H1 (cell line): ENCODE results near the gene MYBPC3. TPM values are rescaled to one million over a fixed set of nuclear protein-coding genes. Genes with fewer than 3 reads are reported as not detected.

Experiments
- CTCF ChIA-PET: fragments of 300-600 bp; sonication (Branson Sonifier 250); formaldehyde crosslinking; loops from one replicate; lab custom pipeline; 2021; ENCODE audit not compliant: partially characterized antibody; lab: Charles Lee
- POLR2A ChIA-PET: fragments of 300-600 bp; sonication (Branson Sonifier 250); formaldehyde crosslinking; loops from one replicate; lab custom pipeline; 2021; ENCODE audit warnings: inconsistent platforms; ENCODE audit not compliant: partially characterized antibody; lab: Charles Lee
- DNase-seq, 2 experiments: peaks; one replicate each; pipeline versions ENCODE4 v3.0.0 to v3.0.0-alpha.2; 2010 to 2022; ENCODE audit warnings: low spot score in 2 of 2, low read depth in 1 of 2, mixed read lengths in 1 of 2
- FAIRE-seq: peaks from 2 replicates; lab custom pipeline; 2011; peaks lifted over from hg19 to GRCh38; lab: Jason Lieb, UNC
- H2AFZ ChIP-seq: 2 replicates; pipeline ENCODE4 v1.8.1; 2012; ENCODE audit warnings: low read length, inconsistent platforms
- H2AK5ac ChIP-seq: 2 replicates; pipeline ENCODE4 v1.6.1; 2013; ENCODE audit warnings: low read depth, low read length
- H2BK120ac ChIP-seq: replicated peaks from 2 replicates; pipeline ENCODE3; 2013; ENCODE audit warnings: low read depth, low read length, inconsistent platforms
- H2BK12ac ChIP-seq: 2 replicates; pipeline ENCODE4 v1.6.1; 2013; ENCODE audit warnings: low read depth, low read length
- H2BK15ac ChIP-seq: 2 replicates; pipeline ENCODE4 v1.6.1; 2013; ENCODE audit warnings: low read length
- H2BK20ac ChIP-seq: 2 replicates; pipeline ENCODE4 v1.6.1; 2013; ENCODE audit warnings: low read length
- H2BK5ac ChIP-seq: 2 replicates; pipeline ENCODE4 v1.6.1; 2013; ENCODE audit warnings: low read depth, low read length
- H3K14ac ChIP-seq: 2 replicates; pipeline ENCODE4 v1.6.1; 2013; ENCODE audit warnings: inconsistent platforms; ENCODE audit not compliant: insufficient read length
- H3K18ac ChIP-seq: 2 replicates; pipeline ENCODE4 v1.6.1; 2013; ENCODE audit warnings: low read length; ENCODE audit errors: extremely low read depth
- H3K23ac ChIP-seq: 2 replicates; pipeline ENCODE4 v1.6.1; 2013; ENCODE audit warnings: inconsistent platforms; ENCODE audit not compliant: insufficient read length
- H3K23me2 ChIP-seq: 2 replicates; pipeline ENCODE4 v1.6.1; 2013; ENCODE audit warnings: low read depth, low read length
- H3K27ac ChIP-seq: 2 replicates; pipeline ENCODE4 v1.6.1; 2011; ENCODE audit warnings: low read depth, low read length, inconsistent platforms
- H3K27me3 ChIP-seq, 4 experiments: replicated peaks in 1 of 4; 1 replicate in 1 of 4; 2 replicates in 3 of 4; pipeline versions ENCODE4 v1.6.1 to v1.8.1; 2011 to 2013; ENCODE audit warnings: low read length in 3 of 4, mild to moderate bottlenecking in 3 of 4, inconsistent platforms in 2 of 4, mixed read lengths in 2 of 4, moderate library complexity in 1 of 4; ENCODE audit not compliant: control insufficient read depth in 3 of 4, insufficient read depth in 3 of 4; ENCODE audit errors: extremely low read depth in 1 of 4
- H3K36me3 ChIP-seq, 4 experiments: 2 replicates each; pipeline versions ENCODE4 v1.6.1 to v1.8.1; 2011 to 2013; ENCODE audit warnings: mild to moderate bottlenecking in 4 of 4, low read length in 3 of 4, moderate library complexity in 2 of 4, control low read depth in 1 of 4, inconsistent platforms in 1 of 4; ENCODE audit not compliant: insufficient read depth in 4 of 4, control insufficient read depth in 2 of 4
- H3K4ac ChIP-seq: replicated peaks from 2 replicates; pipeline ENCODE3; 2013; ENCODE audit warnings: low read length, low read depth, mixed read lengths, inconsistent platforms; ENCODE audit not compliant: insufficient read length
- H3K4me1 ChIP-seq, 4 experiments: replicated peaks in 1 of 4; 1 replicate in 1 of 4; 2 replicates in 3 of 4; pipeline versions ENCODE4 v1.6.1 to v1.8.1; 2011 to 2013; ENCODE audit warnings: low read length in 3 of 4, inconsistent platforms in 2 of 4, mixed read lengths in 1 of 4; ENCODE audit not compliant: insufficient read depth in 4 of 4, control insufficient read depth in 3 of 4
- H3K4me2 ChIP-seq, 2 experiments: 2 replicates each; pipeline versions ENCODE4 v1.6.1 to v1.8.1; 2011 to 2013; ENCODE audit warnings: low read depth in 2 of 2, low read length in 2 of 2, control low read depth in 1 of 2, inconsistent platforms in 1 of 2, mild to moderate bottlenecking in 1 of 2; ENCODE audit not compliant: insufficient read depth in 1 of 2
- H3K4me3 ChIP-seq, 4 experiments: fragments of 200-600, 300-600 bp in 1 of 4; sonication (generic), shearing (Covaris generic), sonication (Bioruptor Twin) in 1 of 4; 2 replicates each; pipeline versions ENCODE4 v1.5.1 to v1.8.1; 2011 to 2016; ENCODE audit warnings: low read length in 4 of 4, low read depth in 3 of 4, control low read depth in 2 of 4, inconsistent platforms in 2 of 4, mild to moderate bottlenecking in 2 of 4, mixed read lengths in 1 of 4, moderate library complexity in 1 of 4; ENCODE audit not compliant: insufficient read depth in 2 of 4; ENCODE audit errors: extremely low read depth in 1 of 4
- H3K56ac ChIP-seq: replicated peaks from 2 replicates; pipeline ENCODE3; 2013; ENCODE audit warnings: low read depth, mild to moderate bottlenecking, mixed read lengths, low read length, inconsistent platforms; ENCODE audit not compliant: insufficient read length
- H3K79me1 ChIP-seq: 2 replicates; pipeline ENCODE4 v1.6.1; 2013; ENCODE audit warnings: low read depth, low read length, control low read depth
- H3K79me2 ChIP-seq, 2 experiments: 2 replicates each; pipeline versions ENCODE4 v1.6.1 to v1.8.1; 2012 to 2013; ENCODE audit warnings: low read length in 2 of 2, mild to moderate bottlenecking in 2 of 2, inconsistent platforms in 1 of 2; ENCODE audit not compliant: insufficient read depth in 2 of 2, control insufficient read depth in 1 of 2
- H3K9ac ChIP-seq, 4 experiments: replicated peaks in 1 of 4; 1 replicate in 1 of 4; 2 replicates in 3 of 4; pipeline versions ENCODE4 v1.6.1 to v1.8.1; 2011 to 2013; ENCODE audit warnings: low read depth in 3 of 4, low read length in 3 of 4, control low read depth in 2 of 4, mild to moderate bottlenecking in 2 of 4, moderate library complexity in 2 of 4, inconsistent platforms in 1 of 4; ENCODE audit errors: extremely low read depth in 1 of 4
- H3K9me3 ChIP-seq, 2 experiments: 2 replicates each; pipeline versions ENCODE4 v1.6.1 to v1.8.1; 2012 to 2013; ENCODE audit warnings: mild to moderate bottlenecking in 2 of 2, moderate library complexity in 2 of 2, control low read depth in 1 of 2, inconsistent platforms in 1 of 2, low read depth in 1 of 2, low read length in 1 of 2, mixed read lengths in 1 of 2; ENCODE audit not compliant: insufficient read depth in 2 of 2
- H4K20me1 ChIP-seq, 2 experiments: replicated peaks in 1 of 2; 2 replicates each; pipeline versions ENCODE3 to v1.8.1; 2011 to 2013; ENCODE audit warnings: inconsistent platforms in 2 of 2, low read length in 2 of 2, mild to moderate bottlenecking in 1 of 2; ENCODE audit not compliant: insufficient read depth in 2 of 2, control insufficient read depth in 1 of 2
- H4K5ac ChIP-seq: 2 replicates; pipeline ENCODE4 v1.6.1; 2013; ENCODE audit warnings: low read length, low read depth, mixed read lengths, inconsistent platforms; ENCODE audit not compliant: insufficient read length
- H4K8ac ChIP-seq: 2 replicates; pipeline ENCODE4 v1.8.0; 2013; ENCODE audit warnings: mild to moderate bottlenecking, moderate library complexity, low read length, inconsistent platforms; ENCODE audit not compliant: insufficient read depth; ENCODE audit errors: extremely low read depth
- H4K91ac ChIP-seq: replicated peaks from 2 replicates; pipeline ENCODE3; 2013; ENCODE audit warnings: low read length, mixed read lengths, inconsistent platforms; ENCODE audit not compliant: insufficient read length
- BRCA1 ChIP-seq: IDR thresholded peaks from 2 replicates; pipeline ENCODE4 v1.6.1; 2012; ENCODE audit warnings: low read depth, low read length, improper control_type of control experiment
- CBX5 ChIP-seq: fragments of 300-800, 300-1000 bp; sonication (generic); IDR thresholded peaks from 2 replicates; pipeline ENCODE4 v1.7.1; 2016; ENCODE audit warnings: antibody characterized with exemption, low read length, low read depth
- JUN ChIP-seq: IDR thresholded peaks from 2 replicates; pipeline ENCODE4 v1.6.1; 2011; ENCODE audit warnings: low read depth, mild to moderate bottlenecking, improper control_type of control experiment, low read length
- PHF8 ChIP-seq: fragments of 200-600 bp; sonication (generic); conservative IDR thresholded peaks from 2 replicates; pipeline ENCODE4 v1.7.1; 2012; ENCODE audit warnings: low read depth, mild to moderate bottlenecking, inconsistent platforms, low read length, moderate library complexity
- WGBS, 2 experiments: shearing (Covaris generic) in 1 of 2; methylation state at CpG; one replicate each; pipeline versions ENCODE4 v1.1.6 to v1.1.7; 2013 to 2015; ENCODE audit warnings: low lambda C conversion rate in 2 of 2, mixed read lengths in 2 of 2, inconsistent platforms in 1 of 2, low coverage in 1 of 2, missing lambda C conversion rate in 1 of 2; ENCODE audit not compliant: insufficient replicate concordance in 2 of 2, insufficient coverage in 1 of 2, insufficient read length in 1 of 2; ENCODE audit errors: extremely low coverage in 1 of 2, missing lambda C conversion rate in 1 of 2; 5-methylcytosine and 5-hydroxymethylcytosine counted together
- polyA plus RNA-seq, 7 experiments: library from polyadenylated mRNA; depleted of rRNA in 3 of 7; stranded (reverse) in 5 of 7; unstranded in 2 of 7; fragments of >200 nt in 5 of 7; fragments of 200-250 nt in 2 of 7; gene quantifications; 1 replicate in 5 of 7; 2 replicates in 1 of 7; 4 replicates in 1 of 7; pipeline versions ENCODE4 v1.2.1 to v1.2.3, GENCODE V29; 2011 to 2013; ENCODE audit warnings: missing spikeins in 2 of 7, mixed read lengths in 2 of 7
- total RNA-seq: library from RNA; stranded (reverse); fragmentation: NEBNext Ultra II Directional; extraction: Animal tissue kit (Norgen Biotek cat#: 25700); gene quantifications from 2 replicates; pipeline ENCODE4 v1.2.1, GENCODE V29; 2021
- TF ChIP-seq, protein P1 (sequence below): IDR thresholded peaks from 2 replicates; pipeline ENCODE4 v1.6.1; 2011; ENCODE audit warnings: low read depth, mild to moderate bottlenecking, low read length; ENCODE audit not compliant: insufficient read depth

The MYBPC3 gene
- total and polyA plus RNA-seq, 2 of the 8 experiments (the other 6 are each of a cell fraction or from before 2014, with no cell fraction given): 0.05 TPM; not detected in 1

- no peak overlapping the region for H4K91ac ChIP-seq
- TF ChIP-seq PHF8 (no peak), JUN (no peak), CBX5 (no peak), BRCA1 (no peak)
- TF ChIP-seq, protein P1, sequence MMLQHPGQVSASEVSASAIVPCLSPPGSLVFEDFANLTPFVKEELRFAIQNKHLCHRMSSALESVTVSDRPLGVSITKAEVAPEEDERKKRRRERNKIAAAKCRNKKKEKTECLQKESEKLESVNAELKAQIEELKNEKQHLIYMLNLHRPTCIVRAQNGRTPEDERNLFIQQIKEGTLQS: no peak
- WGBS, 2 experiments: 91% methylated on average over 5 of the region's 5 CpGs; no CpG with 5 or more reads in 1 of the 2 experiments
- H3K27ac ChIP-seq: no peak overlapping the region
- H2BK12ac ChIP-seq: no peak overlapping the region
- no peak overlapping the region for H2BK15ac ChIP-seq
- DNase-seq (no peak), FAIRE-seq (no peak)
- H3K9ac ChIP-seq: no peak overlapping the region
- H3K9me3 ChIP-seq: no peaks in the 10 kb centered on the region
- no peak overlapping the region for H3K18ac ChIP-seq
- no peak overlapping the region for H3K14ac ChIP-seq
- no peak overlapping the region for H4K8ac ChIP-seq
- no peaks in the 10 kb centered on the region for H3K23me2 ChIP-seq
- no peak overlapping the region for H3K4me3 ChIP-seq
- H2BK120ac ChIP-seq: no peak overlapping the region
- no peaks in the 10 kb centered on the region for H3K79me1 ChIP-seq
- CTCF ChIA-PET: interaction anchor here (0.6 kb wide), 2 partner anchors 29 to 94 kb away, joined by 3 to 5 read pairs; no protein-coding TSS in a partner anchor
- no peaks in the 10 kb centered on the region for H3K27me3 ChIP-seq
- H3K4me1 ChIP-seq: no peaks in the 10 kb centered on the region
- H3K79me2 ChIP-seq: no peaks in the 10 kb centered on the region
- no peak overlapping the region for H2BK20ac ChIP-seq
- H4K5ac ChIP-seq: no peak overlapping the region
- no peak overlapping the region for H3K4me2 ChIP-seq
- H2BK5ac ChIP-seq: no peak overlapping the region
- peaks cover 2 to 7% of the 10 kb centered on the region in 2 experiments for H4K20me1 ChIP-seq
- H3K4ac ChIP-seq: no peak overlapping the region
- peaks cover 32 to 75% (median 54%) of the 10 kb centered on the region in 4 experiments for H3K36me3 ChIP-seq
- H2AFZ ChIP-seq: no peak overlapping the region
- POLR2A ChIA-PET: no interaction called here
- no peak overlapping the region for H3K56ac ChIP-seq
- H2AK5ac ChIP-seq: no peak overlapping the region
- no peak overlapping the region for H3K23ac ChIP-seq
Observed at GRCh38 chr11:47288066-47288465, 64.4 kb downstream of the MYBPC3 start.
